Breast epithelium (tissue), 4 donors: Measurements from ENCODE around the gene CTXN1. TPM values are rescaled to one million over a fixed set of nuclear protein-coding genes. Genes with fewer than 3 reads are reported as not detected.
"Not testable (repeated sequence)": the region's sequence is repeated elsewhere in the genome, so short reads cannot be mapped to it uniquely, and the experiment has no call there.

Experiments used
- DNase-seq, 2 donors: peaks; one replicate each; pipeline ENCODE4 v3.0.0-alpha.2; 2019; ENCODE audit warnings: low spot score in 2 of 2
- H3K27ac ChIP-seq, 2 donors: fragments of 200-600 bp; sonication (generic) in 1 of 2; one replicate each; pipeline ENCODE4 v1.5.1; 2016 to 2019; ENCODE audit warnings: mild to moderate bottlenecking in 1 of 2
- H3K27me3 ChIP-seq, 2 donors: fragments of 200-600 bp; sonication (generic) in 1 of 2; one replicate each; pipeline versions ENCODE4 v1.5.1 to v1.6.0; 2017 to 2019; ENCODE audit warnings: control low read depth in 1 of 2, mild to moderate bottlenecking in 1 of 2
- H3K36me3 ChIP-seq: fragments of 200-600 bp; one replicate; pipeline ENCODE4 v1.5.1; 2019
- H3K4me1 ChIP-seq, 2 donors: fragments of 200-600 bp; sonication (generic); one replicate each; pipeline ENCODE4 v1.5.1; 2016 to 2019; ENCODE audit warnings: control low read depth in 1 of 2
- H3K4me3 ChIP-seq, 3 donors: fragments of 200-600 bp; sonication (generic); 1 replicate in 2 of 3; 2 replicates in 1 of 3; pipeline ENCODE4 v1.5.1; 2016 to 2019; ENCODE audit warnings: mild to moderate bottlenecking in 3 of 3, moderate library complexity in 2 of 3
- H3K9me3 ChIP-seq, 2 donors: fragments of 200-600 bp; sonication (generic) in 1 of 2; one replicate each; pipeline ENCODE4 v1.5.1; 2016 to 2019; ENCODE audit warnings: control low read depth in 1 of 2
- CTCF ChIP-seq, 3 donors: fragments of 450-650 bp; IDR thresholded peaks; one replicate each; pipeline ENCODE4 v1.5.1; 2016 to 2017; ENCODE audit warnings: antibody characterized with exemption in 3 of 3, mild to moderate bottlenecking in 3 of 3, moderate library complexity in 3 of 3
- POLR2A ChIP-seq: fragments of 450-650 bp; IDR thresholded peaks from one replicate; pipeline ENCODE4 v1.6.1; 2016; ENCODE audit warnings: antibody characterized with exemption, mild to moderate bottlenecking, moderate library complexity
- POLR2AphosphoS5 ChIP-seq, 3 donors: sonication (generic); formaldehyde crosslinking; IDR thresholded peaks; one replicate each; pipeline ENCODE4 v1.6.1; 2017; ENCODE audit warnings: antibody characterized with exemption in 3 of 3
- intact Hi-C: fragments of 100-400 bp; cut with DNase I; formaldehyde crosslinking; loops from one replicate; pipeline ENCODE4 v1.15.1; 2023; ENCODE audit warnings: low total_unique reads
- total RNA-seq, 3 donors: library from RNA; depleted of rRNA; stranded (reverse); fragments of >200 nt; gene quantifications; one replicate each; pipeline ENCODE4 v1.1.0, GENCODE V29; 2016

The CTXN1 gene
- total RNA-seq, 3 donors from 2014 or later, result 0.32 to 9.5 (median 5.6) TPM

- DNase-seq, H3K9me3 ChIP-seq, H3K36me3 ChIP-seq, intact Hi-C loops: not testable (repeated sequence)
- Histone ChIP-seq H3K4me3 (peak overlapping the region in 2 of 3 donors; percentile 39 to 66), H3K4me1 (peaks cover 14 to 32% of the 10 kb centered on the region in 2 donors), H3K27ac (peak overlapping the region in 1 of 2 donors; percentile 9), H3K27me3 (peaks cover 10 to 40% of the 10 kb centered on the region in 2 donors)
- peak in 1 of 3 donors; percentile 1 for TF ChIP-seq CTCF (IDR thresholded peaks at IDR 0.05)
These were observed 7.8 kb downstream of the CTXN1 start for GRCh38 chr19:7918062-7918614.

- intact Hi-C loops, result no loop called here
- no peaks in the 10 kb centered on the region for H3K9me3 ChIP-seq
- H3K27ac ChIP-seq, result peak overlapping the region in 1 of 2 donors; percentile 9
- peaks cover 10 to 40% of the 10 kb centered on the region in 2 donors for H3K27me3 ChIP-seq
- no peak for DNase-seq
- peaks cover 4% of the 10 kb centered on the region for H3K36me3 ChIP-seq
- H3K4me1 ChIP-seq, result peaks cover 14 to 32% of the 10 kb centered on the region in 2 donors
- TF ChIP-seq POLR2A (no peak), CTCF (IDR thresholded peaks at IDR 0.05) (peak in 1 of 3 donors; percentile 23), POLR2AphosphoS5 (IDR thresholded peaks at IDR 0.05) (peak in 1 of 3 donors; percentile 22)
- H3K4me3 ChIP-seq, result peak overlapping the region; percentile 16 to 66 (median 39)
These were observed 8.5 kb downstream of the CTXN1 start for GRCh38 chr19:7917267-7918061.

GRCh38 chr19:7916955-7917266 lies 9.0 kb downstream of the CTXN1 start:
- H3K27ac ChIP-seq, result peak overlapping the region in 1 of 2 donors; percentile 9
- DNase-seq, result no peak
- peaks cover 14 to 29% of the 10 kb centered on the region in 2 donors for H3K4me1 ChIP-seq

GRCh38 chr19:7916103-7916954 lies 9.6 kb downstream of the CTXN1 start:
- Histone ChIP-seq H3K4me1 (peaks cover 10 to 23% of the 10 kb centered on the region in 2 donors), H3K36me3 (peaks cover 14% of the 10 kb centered on the region), H3K4me3 (peak overlapping the region; percentile 20 to 66 (median 39)), H3K9me3 (no peaks in the 10 kb centered on the region), H3K27ac (no peak overlapping the region), H3K27me3 (peaks cover 10 to 40% of the 10 kb centered on the region in 2 donors)
- intact Hi-C loops, result no loop called here
- no peak for DNase-seq
- TF ChIP-seq POLR2AphosphoS5 (IDR thresholded peaks at IDR 0.05), result no peak
- no peak for TF ChIP-seq POLR2A
- no peak for TF ChIP-seq CTCF (IDR thresholded peaks at IDR 0.05)

More at GRCh38 chr19:7916955-7917266, 9.0 kb downstream of the CTXN1 start:
- intact Hi-C loops, result no loop called here
- Histone ChIP-seq H3K4me3 (peak overlapping the region in 2 of 3 donors; percentile 39 to 66), H3K9me3 (no peaks in the 10 kb centered on the region), H3K27me3 (peaks cover 10 to 40% of the 10 kb centered on the region in 2 donors), H3K36me3 (peaks cover 10% of the 10 kb centered on the region)
- no peak for TF ChIP-seq CTCF (IDR thresholded peaks at IDR 0.05)
- TF ChIP-seq POLR2AphosphoS5 (IDR thresholded peaks at IDR 0.05), result no peak
- TF ChIP-seq POLR2A, result no peak
